Gastrocnemius medialis (tissue), 4 donors: ENCODE data around the gene CDK5RAP3. TPM values are rescaled to one million over a fixed set of nuclear protein-coding genes. Genes with fewer than 3 reads are reported as not detected.
"Not testable (repeated sequence)": the region's sequence is repeated elsewhere in the genome, so short reads cannot be mapped to it uniquely, and the experiment has no call there.

ENCODE experiments used
- ATAC-seq, 2 donors: fragments of 150-250 bp; one replicate each; pipeline ENCODE4 v1.9.1; 2016
- DNase-seq, 2 donors: peaks; one replicate each; pipeline ENCODE4 v3.0.0-alpha.2; 2019
- H3K27ac ChIP-seq, 4 donors: fragments of 200-600 bp; sonication (generic); 1 replicate in 1 of 4; 2 replicates in 3 of 4; pipeline ENCODE4 v1.5.1; 2016 to 2018; ENCODE audit warnings: mild to moderate bottlenecking in 2 of 4, moderate library complexity in 1 of 4
- H3K27me3 ChIP-seq, 3 donors: fragments of 200-600 bp; sonication (generic) in 2 of 3; 1 replicate in 1 of 3; 2 replicates in 2 of 3; pipeline versions ENCODE4 v1.5.1 to v1.6.0; 2016 to 2019; ENCODE audit warnings: mild to moderate bottlenecking in 1 of 3, moderate library complexity in 1 of 3
- H3K36me3 ChIP-seq, 2 donors: fragments of 200-600 bp; sonication (generic) in 1 of 2; one replicate each; pipeline ENCODE4 v1.5.1; 2017 to 2018
- H3K4me1 ChIP-seq, 2 donors: fragments of 200-600 bp; sonication (generic) in 1 of 2; one replicate each; pipeline ENCODE4 v1.5.1; 2016 to 2017; ENCODE audit warnings: mild to moderate bottlenecking in 2 of 2
- H3K4me3 ChIP-seq, 4 donors: fragments of 200-600 bp; sonication (generic) in 3 of 4; 1 replicate in 1 of 4; 2 replicates in 3 of 4; pipeline ENCODE4 v1.5.1; 2016 to 2019; ENCODE audit warnings: mild to moderate bottlenecking in 2 of 4
- H3K9me3 ChIP-seq, 3 donors: fragments of 200-600 bp; sonication (generic) in 2 of 3; 1 replicate in 1 of 3; 2 replicates in 2 of 3; pipeline ENCODE4 v1.5.1; 2016 to 2019
- POLR2A ChIP-seq, 2 donors: fragments of 450-650 bp; IDR thresholded peaks; one replicate each; pipeline ENCODE4 v1.6.1; 2017; ENCODE audit warnings: antibody characterized with exemption in 2 of 2, mild to moderate bottlenecking in 2 of 2, moderate library complexity in 2 of 2
- in situ Hi-C, 4 donors: fragments of 200-750 bp; cut with MboI; loops; one replicate each; pipeline versions ENCODE4 v1.15.0 to v1.8.0; 2017; ENCODE audit warnings: low sequenced_read_pairs in 4 of 4
- intact Hi-C: fragments of 100-400 bp; cut with DNase I; formaldehyde crosslinking; loops from one replicate; pipeline ENCODE4 v1.15.1; 2023; ENCODE audit warnings: low total_unique reads
- total RNA-seq, 4 donors: library from RNA; depleted of rRNA; stranded (reverse); fragments of >200 nt; gene quantifications; one replicate each; pipeline versions ENCODE4 v1.1.0 to v1.2.3, GENCODE V29; 2016
- TF ChIP-seq, protein P1 (sequence below), 5 experiments: fragments of 450-650 bp in 3 of 5; fragments of 200-600 bp in 2 of 5; sonication (generic) in 2 of 5; IDR thresholded peaks in 4 of 5; conservative IDR thresholded peaks in 1 of 5; 1 replicate in 4 of 5; 2 replicates in 1 of 5; pipeline ENCODE4 v1.5.1; 2016 to 2019; ENCODE audit warnings: antibody characterized with exemption in 5 of 5, mild to moderate bottlenecking in 3 of 5, moderate library complexity in 3 of 5

The CDK5RAP3 gene
- total RNA-seq, 4 donors from 2014 or later: 14.2 to 35.9 (median 27.8) TPM

DNA sequence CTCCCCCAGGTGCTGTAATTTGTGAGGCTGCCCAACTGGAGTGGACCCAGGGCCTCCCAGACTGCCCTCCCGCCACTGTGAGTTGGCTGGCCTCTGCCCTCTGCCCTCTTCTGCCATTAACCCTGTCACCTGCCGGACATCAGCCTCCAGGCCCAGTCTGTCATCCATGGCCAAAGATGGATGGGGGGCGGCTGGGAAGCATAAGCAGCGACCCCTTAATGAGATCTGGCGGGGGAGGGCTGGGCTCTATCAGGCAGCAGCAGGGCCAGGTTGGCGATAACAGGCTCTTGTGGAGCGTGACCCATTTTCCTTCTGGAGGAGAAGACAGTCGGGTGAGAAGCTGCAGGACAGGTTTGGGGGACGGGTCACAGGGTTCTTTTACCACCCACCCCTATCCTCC, 25.3 kb downstream of the CDK5RAP3 start:
- no peak for ATAC-seq
- no peak overlapping the region for H3K4me3 ChIP-seq
- intact Hi-C loops: no loop called here
- H3K27me3 ChIP-seq: peaks cover 0 to 2% (median 0%) of the 10 kb centered on the region in 3 donors
- DNase-seq: no peak
- TF ChIP-seq POLR2A (IDR thresholded peaks at IDR 0.05): no peak
- TF ChIP-seq, protein P1, sequence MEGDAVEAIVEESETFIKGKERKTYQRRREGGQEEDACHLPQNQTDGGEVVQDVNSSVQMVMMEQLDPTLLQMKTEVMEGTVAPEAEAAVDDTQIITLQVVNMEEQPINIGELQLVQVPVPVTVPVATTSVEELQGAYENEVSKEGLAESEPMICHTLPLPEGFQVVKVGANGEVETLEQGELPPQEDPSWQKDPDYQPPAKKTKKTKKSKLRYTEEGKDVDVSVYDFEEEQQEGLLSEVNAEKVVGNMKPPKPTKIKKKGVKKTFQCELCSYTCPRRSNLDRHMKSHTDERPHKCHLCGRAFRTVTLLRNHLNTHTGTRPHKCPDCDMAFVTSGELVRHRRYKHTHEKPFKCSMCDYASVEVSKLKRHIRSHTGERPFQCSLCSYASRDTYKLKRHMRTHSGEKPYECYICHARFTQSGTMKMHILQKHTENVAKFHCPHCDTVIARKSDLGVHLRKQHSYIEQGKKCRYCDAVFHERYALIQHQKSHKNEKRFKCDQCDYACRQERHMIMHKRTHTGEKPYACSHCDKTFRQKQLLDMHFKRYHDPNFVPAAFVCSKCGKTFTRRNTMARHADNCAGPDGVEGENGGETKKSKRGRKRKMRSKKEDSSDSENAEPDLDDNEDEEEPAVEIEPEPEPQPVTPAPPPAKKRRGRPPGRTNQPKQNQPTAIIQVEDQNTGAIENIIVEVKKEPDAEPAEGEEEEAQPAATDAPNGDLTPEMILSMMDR (IDR thresholded peaks at IDR 0.05 in 4 of 5, conservative IDR thresholded peaks at IDR 0.05 in 1 of 5): no peak
- H3K27ac ChIP-seq: no peak overlapping the region
- no peaks in the 10 kb centered on the region for H3K9me3 ChIP-seq
- H3K4me1 ChIP-seq: no peaks in the 10 kb centered on the region
- in situ Hi-C loops: no loop called here
- H3K36me3 ChIP-seq: no peaks in the 10 kb centered on the region

DNA sequence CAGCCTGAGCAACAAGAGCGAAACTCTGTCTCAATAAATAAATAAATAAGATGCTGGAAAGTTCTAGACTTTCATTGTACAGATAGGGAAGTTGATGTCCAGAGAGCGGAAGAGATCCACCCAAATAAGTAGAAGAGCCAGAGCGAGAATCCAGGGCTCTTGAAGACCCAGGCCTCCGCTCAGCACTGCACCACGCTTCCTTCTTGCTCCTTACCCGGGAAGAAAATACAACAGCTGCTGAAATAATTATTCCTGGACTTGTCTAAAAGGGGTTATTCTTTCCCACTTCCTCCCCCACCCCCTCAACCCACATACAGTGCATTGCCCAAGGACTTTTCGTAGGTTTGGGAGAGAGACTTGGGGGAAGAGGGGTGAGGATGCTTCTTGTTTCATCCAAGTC, 26.7 kb downstream of the CDK5RAP3 start:
- Histone ChIP-seq H3K27me3 (peaks cover 0 to 2% (median 0%) of the 10 kb centered on the region in 3 donors), H3K36me3 (no peaks in the 10 kb centered on the region), H3K27ac (no peak overlapping the region), H3K9me3 (no peaks in the 10 kb centered on the region), H3K4me3 (no peak overlapping the region), H3K4me1 (peaks cover 0 to 5% of the 10 kb centered on the region in 2 donors)
- DNase-seq (no peak), ATAC-seq (no peak)
- TF ChIP-seq, protein P1 (IDR thresholded peaks at IDR 0.05 in 4 of 5, conservative IDR thresholded peaks at IDR 0.05 in 1 of 5): no peak
- no peak for TF ChIP-seq POLR2A (IDR thresholded peaks at IDR 0.05)
- in situ Hi-C loops (no loop called here), intact Hi-C loops (no loop called here)

DNA sequence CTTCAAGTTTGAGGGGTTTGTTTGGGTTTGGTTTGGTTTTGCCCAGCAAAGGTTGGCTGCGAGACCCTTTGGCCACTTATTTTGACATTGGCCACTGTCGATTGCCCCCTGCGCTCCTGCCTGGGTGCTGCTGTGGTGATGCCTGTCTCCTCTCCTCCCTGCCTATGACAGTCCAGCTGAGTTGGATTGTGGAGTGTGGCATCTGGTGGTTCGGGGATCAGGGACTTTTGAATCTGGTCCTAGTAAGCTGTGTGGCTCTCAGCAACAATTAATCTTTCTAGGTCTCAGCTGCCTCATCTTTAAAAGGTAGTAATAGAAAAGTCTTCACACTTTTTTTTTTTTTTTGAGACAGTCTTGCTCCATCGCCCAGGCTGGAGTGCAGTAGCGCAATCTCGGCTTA, 27.1 kb downstream of the CDK5RAP3 start:
- in situ Hi-C loops (no loop called here), intact Hi-C loops (no loop called here)
- Histone ChIP-seq H3K36me3 (no peaks in the 10 kb centered on the region), H3K9me3 (no peaks in the 10 kb centered on the region), H3K4me3 (no peak overlapping the region), H3K27ac (no peak overlapping the region), H3K27me3 (peaks cover 0 to 2% (median 0%) of the 10 kb centered on the region in 3 donors), H3K4me1 (peaks cover 0 to 8% of the 10 kb centered on the region in 2 donors)
- DNase-seq (no peak), ATAC-seq (no peak)
- TF ChIP-seq POLR2A (IDR thresholded peaks at IDR 0.05): no peak
- TF ChIP-seq, protein P1 (IDR thresholded peaks at IDR 0.05 in 4 of 5, conservative IDR thresholded peaks at IDR 0.05 in 1 of 5): no peak

DNA sequence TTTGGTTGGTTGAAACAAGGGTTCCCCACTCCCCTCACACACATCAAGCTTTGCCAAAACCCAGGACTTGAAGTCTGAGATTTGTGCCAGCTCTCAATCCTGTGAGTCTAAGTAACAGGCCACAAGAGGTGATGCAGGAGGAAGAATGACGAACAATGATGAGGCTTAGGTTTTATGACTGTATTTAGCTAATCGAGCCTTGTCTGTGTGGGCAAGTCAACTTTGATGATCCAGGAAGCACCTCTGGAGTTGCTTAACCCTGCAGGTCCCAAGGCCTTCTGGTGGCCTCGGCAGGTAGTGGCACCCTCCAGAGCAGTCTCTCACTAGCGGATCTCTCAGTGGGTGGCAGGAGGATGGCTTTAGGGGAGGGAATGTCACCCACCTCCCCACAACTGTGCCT, 28.7 kb downstream of the CDK5RAP3 start:
- Histone ChIP-seq H3K27me3 (peaks cover 0 to 2% (median 0%) of the 10 kb centered on the region in 3 donors), H3K36me3 (no peaks in the 10 kb centered on the region), H3K9me3 (no peaks in the 10 kb centered on the region), H3K27ac (no peak overlapping the region), H3K4me1 (peaks cover 0 to 8% of the 10 kb centered on the region in 2 donors), H3K4me3 (no peak overlapping the region)
- in situ Hi-C loops: no loop called here
- DNase-seq (no peak), ATAC-seq (no peak)
- TF ChIP-seq, protein P1 (IDR thresholded peaks at IDR 0.05 in 4 of 5, conservative IDR thresholded peaks at IDR 0.05 in 1 of 5): no peak
- TF ChIP-seq POLR2A (IDR thresholded peaks at IDR 0.05): no peak
- intact Hi-C loops: no loop called here

DNA sequence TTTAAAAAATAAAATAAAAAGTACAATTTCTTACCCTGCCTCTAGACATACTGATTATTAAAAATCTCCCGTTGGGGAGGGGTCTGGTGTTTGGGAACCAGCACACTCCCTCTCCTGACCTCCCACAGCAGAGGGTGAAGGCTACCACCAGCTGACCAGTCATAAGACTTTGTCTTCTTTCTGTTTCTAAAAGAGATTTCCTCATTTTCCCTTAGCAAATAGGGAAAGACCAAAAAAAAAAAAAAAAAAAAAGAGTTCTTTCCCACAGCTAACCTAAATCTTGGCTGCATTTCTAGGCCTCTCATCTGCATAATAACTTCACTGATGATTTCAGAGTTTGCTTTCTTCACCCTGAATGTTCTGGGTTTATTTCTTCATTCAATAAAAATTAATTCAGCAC, 30.3 kb downstream of the CDK5RAP3 start:
- Histone ChIP-seq H3K27ac (no peak overlapping the region), H3K27me3 (peaks cover 0 to 2% (median 0%) of the 10 kb centered on the region in 3 donors), H3K36me3 (no peaks in the 10 kb centered on the region), H3K4me1 (peaks cover 0 to 8% of the 10 kb centered on the region in 2 donors), H3K9me3 (no peaks in the 10 kb centered on the region), H3K4me3 (no peak overlapping the region)
- DNase-seq (no peak), ATAC-seq (no peak)
- in situ Hi-C loops: no loop called here
- TF ChIP-seq POLR2A (IDR thresholded peaks at IDR 0.05): no peak
- TF ChIP-seq, protein P1 (IDR thresholded peaks at IDR 0.05 in 4 of 5, conservative IDR thresholded peaks at IDR 0.05 in 1 of 5): no peak
- intact Hi-C loops: no loop called here

DNA sequence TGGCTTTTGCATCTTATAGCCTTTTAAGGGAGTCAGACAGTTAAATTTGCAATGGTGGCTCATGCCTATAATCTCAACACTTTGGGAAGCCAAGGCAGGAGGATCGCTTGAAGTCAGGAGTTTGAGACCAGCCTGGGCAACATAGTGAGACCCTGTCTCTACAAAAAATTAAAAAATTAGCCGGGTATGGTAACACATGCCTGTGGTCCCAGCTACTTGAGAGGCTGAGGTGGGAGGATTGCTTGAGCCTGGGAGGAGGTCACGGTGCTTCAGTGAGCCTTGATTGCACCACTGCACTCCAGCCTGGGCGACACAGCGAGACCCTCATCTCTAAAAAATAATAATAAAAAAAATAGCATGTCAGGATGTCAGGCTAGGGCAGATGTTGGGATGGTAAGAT, 30.7 kb downstream of the CDK5RAP3 start:
- intact Hi-C loops, in situ Hi-C loops, H3K36me3 ChIP-seq, H3K27ac ChIP-seq, H3K4me3 ChIP-seq, H3K9me3 ChIP-seq, H3K4me1 ChIP-seq, ATAC-seq, H3K27me3 ChIP-seq, DNase-seq: not testable (repeated sequence)
